Measurements from ENCODE around the gene PNCK.

The PNCK gene

DNA sequence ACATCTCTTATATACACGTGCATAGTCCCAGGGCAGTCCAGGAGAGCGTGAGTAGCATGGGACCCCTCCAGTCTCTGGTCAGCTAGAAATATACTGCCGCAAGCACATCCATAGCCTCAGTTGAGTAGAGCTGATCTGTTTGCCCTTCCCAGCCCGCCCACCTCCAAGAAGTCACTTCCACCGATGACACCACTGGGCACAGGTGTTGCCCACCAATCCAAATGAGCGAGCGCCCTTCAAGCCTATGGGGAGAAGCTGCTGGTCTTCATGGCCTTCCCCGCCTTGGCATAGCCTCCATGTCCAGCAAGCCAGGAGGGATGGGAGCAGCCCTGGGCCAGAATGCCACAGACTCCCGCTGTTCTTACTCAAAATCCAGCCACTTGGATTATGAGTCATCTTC, 16.5 kb downstream of the PNCK start:
- no peak for DNase-seq

DNA sequence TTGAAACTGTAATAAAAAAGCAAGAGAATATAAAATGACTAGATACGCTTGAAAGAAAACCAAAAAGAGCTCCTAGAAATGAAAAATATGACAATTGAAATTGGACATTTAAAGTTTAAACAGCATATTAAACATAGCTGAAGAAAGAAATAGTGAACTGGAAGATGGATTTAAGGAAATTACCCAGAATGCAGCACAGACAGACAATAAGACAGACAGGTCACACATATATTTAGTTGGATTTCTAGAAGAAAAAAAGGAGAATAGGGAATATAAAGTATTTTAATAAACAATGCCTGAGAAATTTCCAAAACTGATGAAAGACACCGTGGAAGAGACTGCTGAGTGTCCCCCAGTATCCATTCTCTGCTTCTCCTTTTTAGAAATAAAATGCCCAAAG, 20.1 kb downstream of the PNCK start:
- no peak for DNase-seq

- no peak for DNase-seq
Observed at GRCh38 chrX:153651540-153652079, 22.0 kb downstream of the PNCK start.

GRCh38 chrX:153650959-153651358, 22.7 kb downstream of the PNCK start:
- no peak for DNase-seq

DNA sequence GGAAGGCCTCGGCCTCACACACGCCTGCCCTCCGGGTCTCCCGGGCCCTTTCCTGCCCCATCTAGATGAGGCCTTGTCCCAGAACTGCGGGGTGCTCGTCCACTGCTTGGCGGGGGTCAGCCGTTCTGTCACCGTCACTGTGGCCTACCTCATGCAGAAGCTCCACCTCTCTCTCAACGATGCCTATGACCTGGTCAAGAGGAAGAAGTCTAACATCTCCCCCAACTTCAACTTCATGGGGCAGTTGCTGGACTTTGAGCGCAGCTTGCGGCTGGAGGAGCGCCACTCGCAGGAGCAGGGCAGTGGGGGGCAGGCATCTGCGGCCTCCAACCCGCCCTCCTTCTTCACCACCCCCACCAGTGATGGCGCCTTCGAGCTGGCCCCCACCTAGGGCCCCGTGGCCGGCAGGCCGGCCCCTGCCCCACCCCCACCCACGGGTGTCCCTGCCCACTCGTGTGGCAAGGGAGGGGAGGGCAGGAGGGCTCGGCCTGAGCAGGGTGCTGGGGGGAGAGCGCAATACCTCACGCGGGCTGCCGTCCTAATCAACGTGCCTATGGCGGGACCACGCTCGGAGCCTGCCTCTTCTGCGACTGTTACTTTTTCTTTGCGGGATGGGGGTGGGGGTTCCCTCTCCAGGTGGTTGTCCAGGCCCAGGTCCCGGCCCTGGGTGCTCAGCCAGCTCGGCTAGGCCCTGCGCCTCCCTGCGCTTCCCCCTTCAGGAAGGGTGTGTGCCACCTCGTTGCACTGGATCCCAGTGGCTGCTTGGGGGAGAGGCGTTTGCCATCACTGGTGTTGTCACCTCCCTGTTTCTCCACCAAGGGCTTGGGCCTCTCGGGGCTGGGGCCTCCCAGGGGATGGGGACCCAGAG, 23.5 kb downstream of the PNCK start:
- no peak for DNase-seq

DNA sequence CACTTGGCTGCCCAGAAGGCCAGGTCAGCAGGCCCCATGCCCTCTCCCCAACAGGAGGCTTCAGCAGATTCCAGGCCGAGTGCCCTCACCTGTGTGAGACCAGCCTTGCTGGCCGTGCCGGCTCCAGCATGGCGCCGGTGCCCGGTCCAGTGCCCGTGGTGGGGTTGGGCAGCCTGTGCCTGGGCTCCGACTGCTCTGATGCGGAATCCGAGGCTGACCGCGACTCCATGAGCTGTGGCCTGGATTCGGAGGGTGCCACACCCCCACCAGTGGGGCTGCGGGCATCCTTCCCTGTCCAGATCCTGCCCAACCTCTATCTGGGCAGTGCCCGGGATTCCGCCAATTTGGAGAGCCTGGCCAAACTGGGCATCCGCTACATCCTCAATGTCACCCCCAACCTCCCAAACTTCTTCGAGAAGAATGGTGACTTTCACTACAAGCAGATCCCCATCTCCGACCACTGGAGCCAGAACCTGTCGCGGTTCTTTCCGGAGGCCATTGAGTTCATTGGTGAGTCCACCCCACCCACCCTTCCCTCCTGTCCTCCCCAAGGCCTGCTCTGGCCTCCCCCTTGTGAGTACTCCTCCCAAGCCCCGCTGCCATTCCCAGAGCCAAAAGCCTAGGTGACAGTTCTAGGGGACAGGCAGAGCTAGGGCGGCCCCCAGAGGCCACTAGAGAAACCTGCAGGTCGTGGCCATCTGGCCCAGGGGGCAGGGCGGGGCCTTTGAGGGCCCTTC, 24.3 kb downstream of the PNCK start:
- no peak for DNase-seq

GRCh38 chrX:153648358-153649177, 25.0 kb downstream of the PNCK start:
- no peak for DNase-seq

DNA sequence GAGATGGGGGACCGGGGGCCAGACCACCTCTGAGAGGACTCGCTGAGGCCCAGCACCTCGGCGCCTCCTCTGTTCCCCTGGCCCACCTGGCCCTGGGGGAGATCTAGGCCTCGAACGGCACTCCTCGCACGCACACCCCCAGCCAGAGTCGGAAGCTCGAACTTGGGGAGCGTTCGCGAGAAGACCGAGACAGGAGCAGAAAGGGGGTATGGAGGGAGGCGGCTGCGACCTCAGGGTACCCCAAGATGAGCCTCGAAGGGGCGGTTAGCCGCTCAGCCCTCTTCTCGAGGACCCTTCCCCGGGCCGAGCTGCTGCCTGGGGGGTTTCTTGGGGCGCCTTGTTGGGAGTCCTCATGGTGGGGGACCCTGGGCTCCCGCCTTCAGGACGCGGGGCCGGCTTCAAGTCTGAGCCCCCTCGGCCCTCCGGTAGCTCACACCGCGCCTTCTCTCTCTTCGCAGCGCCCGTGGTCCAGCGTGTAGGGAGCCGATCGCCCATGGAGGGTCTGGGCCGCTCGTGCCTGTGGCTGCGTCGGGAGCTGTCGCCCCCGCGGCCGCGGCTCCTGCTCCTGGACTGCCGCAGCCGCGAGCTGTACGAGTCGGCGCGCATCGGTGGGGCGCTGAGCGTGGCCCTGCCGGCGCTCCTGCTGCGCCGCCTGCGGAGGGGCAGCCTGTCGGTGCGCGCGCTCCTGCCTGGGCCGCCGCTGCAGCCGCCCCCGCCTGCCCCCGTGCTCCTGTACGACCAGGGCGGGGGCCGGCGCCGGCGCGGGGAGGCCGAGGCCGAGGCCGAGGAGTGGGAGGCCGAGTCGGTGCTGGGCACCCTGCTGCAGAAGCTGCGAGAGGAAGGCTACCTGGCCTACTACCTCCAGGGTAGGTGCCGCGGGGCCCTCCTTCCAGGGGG, 25.9 kb downstream of the PNCK start:
- DNase-seq = no peak

DNA sequence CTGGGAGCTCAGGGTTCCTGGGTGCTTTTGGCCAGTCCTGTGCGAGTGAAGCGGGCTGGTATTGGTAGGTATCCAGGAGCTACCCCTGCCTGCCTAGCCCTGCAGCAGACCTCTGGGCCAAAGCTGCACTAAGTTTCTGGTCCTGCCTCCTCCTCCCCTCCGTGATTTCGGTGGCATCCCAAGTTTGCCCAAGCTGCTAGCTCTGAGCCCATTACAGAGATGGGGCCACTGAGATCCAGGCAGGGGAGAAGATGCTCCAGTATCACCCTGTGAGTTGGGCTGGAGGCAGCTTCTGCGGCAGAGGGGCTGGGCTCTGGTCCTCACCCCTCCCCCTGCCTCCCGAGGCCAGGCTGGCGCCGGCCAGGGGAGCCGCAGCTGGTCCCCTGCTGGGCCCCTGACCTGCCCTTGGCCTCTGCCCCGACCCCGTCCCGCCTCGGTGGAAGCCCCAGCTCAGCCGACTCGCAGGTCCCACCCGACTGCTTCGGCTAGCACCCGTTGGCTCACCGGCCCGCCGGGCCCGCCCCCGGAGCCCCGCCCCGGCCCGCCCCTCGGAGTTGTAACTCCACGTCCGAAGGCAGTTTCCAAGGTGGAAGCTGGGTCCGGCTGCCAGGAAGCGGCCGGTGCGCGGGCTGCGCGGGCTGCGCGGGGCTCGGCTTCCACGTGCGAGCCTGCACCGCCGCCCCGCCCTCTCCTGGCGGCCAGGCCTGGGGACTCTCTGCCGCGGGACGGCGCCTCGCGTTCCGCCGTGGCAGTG, 26.8 kb downstream of the PNCK start, which contains the start of gene DUSP9:
DUSP9 (plus strand) TSS at position 584 of the 754 bp plus-strand sequence. CDS start 751 bp downstream, outside the sequence.
- no peak for DNase-seq

- DNase-seq = no peak
Observed at GRCh38 chrX:153645921-153646488, 27.6 kb downstream of the PNCK start.

DNA sequence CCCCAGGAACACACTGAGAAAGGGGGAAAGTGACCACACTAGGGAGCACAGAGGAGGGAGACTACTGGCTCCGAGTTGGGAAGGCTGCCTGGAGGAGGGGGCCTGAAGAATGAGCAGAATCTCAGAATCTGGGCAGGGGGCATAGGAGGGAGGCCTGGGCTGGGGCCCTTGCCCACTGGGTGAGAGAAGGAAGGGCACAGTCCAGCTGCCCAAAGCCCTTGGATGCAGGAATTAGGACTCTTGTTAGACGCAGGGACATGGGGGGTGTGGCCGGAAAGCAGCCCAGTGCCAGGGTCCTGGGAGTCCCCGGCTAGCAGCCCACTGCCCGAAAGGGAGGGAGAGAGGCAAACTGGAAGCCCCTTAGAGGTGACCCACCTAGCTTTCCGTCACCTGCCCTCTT, 28.5 kb downstream of the PNCK start:
- DNase-seq = no peak

GRCh38 chrX:153644356-153645125, 29.1 kb downstream of the PNCK start:
- no peak for DNase-seq

GRCh38 chrX:153643431-153644351, 29.9 kb downstream of the PNCK start:
- no peak for DNase-seq

DNA sequence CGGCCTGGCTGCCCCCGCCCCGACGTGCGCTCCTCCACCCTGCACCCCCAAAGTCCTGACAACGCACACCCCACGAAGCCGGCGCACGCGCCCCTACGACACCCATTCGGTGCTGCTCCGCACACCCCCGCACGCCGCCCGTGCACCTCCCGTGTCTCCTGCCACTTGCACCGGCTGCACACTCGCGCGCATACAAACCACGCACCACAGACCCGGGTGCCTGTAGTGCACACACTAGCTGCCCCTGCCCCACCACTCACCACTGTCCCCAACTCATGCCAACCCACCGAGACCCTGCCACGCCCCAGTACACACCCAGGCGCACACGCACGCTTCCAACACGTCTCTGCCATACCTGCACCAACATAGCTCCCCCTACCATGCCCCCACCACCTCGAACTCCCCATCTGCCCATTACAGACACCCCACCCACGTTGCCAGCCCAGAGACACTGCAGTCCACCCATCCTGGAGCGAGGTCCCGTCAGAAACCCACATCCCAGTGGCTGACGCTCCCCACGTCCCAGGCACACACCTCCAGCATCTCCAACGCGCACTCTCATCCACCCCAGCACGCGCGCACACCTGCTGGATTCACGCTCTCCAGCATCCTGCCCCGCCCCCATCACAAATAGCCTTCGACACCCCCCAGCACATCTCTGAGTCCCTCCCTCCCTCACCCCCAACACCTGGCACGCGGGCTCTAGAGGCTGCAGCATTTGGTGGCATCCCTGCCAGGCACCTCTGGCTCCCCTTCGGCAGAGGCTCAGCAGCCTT, 30.8 kb downstream of the PNCK start:
- no peak for DNase-seq

DNA sequence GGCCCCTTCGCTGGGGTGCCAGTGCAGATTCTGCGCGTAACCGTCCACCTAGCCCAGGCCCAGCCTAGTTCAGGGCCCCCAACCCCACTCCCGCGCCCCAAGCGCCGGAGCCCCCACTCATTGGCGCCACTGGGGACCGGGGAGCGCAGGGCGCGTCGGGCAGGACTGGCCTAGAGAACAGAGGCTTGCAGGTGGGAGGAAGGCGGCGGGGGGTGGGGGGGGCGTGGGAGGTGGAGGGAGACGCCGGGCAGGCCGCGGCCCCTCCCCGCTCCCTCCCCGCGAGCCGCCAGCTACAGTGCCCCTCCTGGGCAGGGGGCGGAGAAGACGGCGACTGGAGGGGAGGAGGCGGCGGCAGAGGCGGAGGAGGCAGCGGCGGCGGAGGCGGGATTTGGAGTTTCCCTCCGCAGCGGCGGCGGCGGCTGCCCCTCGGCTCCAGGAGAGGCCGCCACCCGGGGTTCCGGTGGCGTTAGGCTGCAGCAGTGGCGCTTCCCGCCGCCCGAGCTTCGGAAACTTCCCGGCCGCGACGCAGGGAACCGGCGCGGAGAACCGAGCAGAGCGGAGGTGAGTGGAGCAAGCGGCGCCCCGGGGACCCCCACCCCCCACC, 31.5 kb downstream of the PNCK start:
- no peak for DNase-seq

GRCh38 chrX:153641627-153642026, 32.0 kb downstream of the PNCK start:
- no peak for DNase-seq
